ENCODE measurements around the gene CCSER1.
"Not testable (repeated sequence)": the region's sequence is repeated elsewhere in the genome, so short reads cannot be mapped to it uniquely, and the experiment has no call there.

The CCSER1 gene

GRCh38 chr4:90745176-90745575 is 618.0 kb downstream of the CCSER1 start:
- DNase-seq = no peak

- no peak for DNase-seq
These were observed 625.9 kb downstream of the CCSER1 start for GRCh38 chr4:90753068-90753467.

GRCh38 chr4:90757534-90758060 is 630.4 kb downstream of the CCSER1 start:
- peak; percentile 43 for DNase-seq

GRCh38 chr4:90760059-90760458 is 632.9 kb downstream of the CCSER1 start:
- DNase-seq = no peak

GRCh38 chr4:90766837-90767236 is 639.6 kb downstream of the CCSER1 start:
- DNase-seq = no peak

- no peak for DNase-seq
These were observed 642.1 kb downstream of the CCSER1 start for GRCh38 chr4:90769251-90769650.

GRCh38 chr4:90780193-90780592 is 653.0 kb downstream of the CCSER1 start:
- no peak for DNase-seq

GRCh38 chr4:90786602-90787001 is 659.4 kb downstream of the CCSER1 start:
- no peak for DNase-seq

GRCh38 chr4:90792696-90793095 is 665.5 kb downstream of the CCSER1 start:
- DNase-seq = no peak

GRCh38 chr4:90798948-90799347 is 671.8 kb downstream of the CCSER1 start:
- no peak for DNase-seq

- no peak for DNase-seq
These were observed 672.7 kb downstream of the CCSER1 start for GRCh38 chr4:90799895-90800294.

- DNase-seq = no peak
These were observed 688.4 kb downstream of the CCSER1 start for GRCh38 chr4:90815569-90815968.

- no peak for DNase-seq
These were observed 689.6 kb downstream of the CCSER1 start for GRCh38 chr4:90816754-90817153.

GRCh38 chr4:90824266-90825150 is 697.3 kb downstream of the CCSER1 start:
- DNase-seq = no peak

- DNase-seq = no peak
These were observed 698.7 kb downstream of the CCSER1 start for GRCh38 chr4:90825849-90826248.

GRCh38 chr4:90833706-90834105 is 706.5 kb downstream of the CCSER1 start:
- no peak for DNase-seq

GRCh38 chr4:90837241-90837640 is 710.0 kb downstream of the CCSER1 start:
- DNase-seq = no peak

- DNase-seq = not testable (repeated sequence)
These were observed 711.7 kb downstream of the CCSER1 start for GRCh38 chr4:90838859-90839258.

GRCh38 chr4:90840291-90840690 is 713.1 kb downstream of the CCSER1 start:
- no peak for DNase-seq

- DNase-seq = no peak
These were observed 713.6 kb downstream of the CCSER1 start for GRCh38 chr4:90840828-90841227.

GRCh38 chr4:90841676-90842075 is 714.5 kb downstream of the CCSER1 start:
- no peak for DNase-seq

- DNase-seq = no peak
These were observed 715.8 kb downstream of the CCSER1 start for GRCh38 chr4:90842960-90843359.

- DNase-seq = no peak
These were observed 717.0 kb downstream of the CCSER1 start for GRCh38 chr4:90844241-90844640.

- no peak for DNase-seq
These were observed 718.6 kb downstream of the CCSER1 start for GRCh38 chr4:90845777-90846176.

- peak; percentile 3 for DNase-seq
These were observed 725.0 kb downstream of the CCSER1 start for GRCh38 chr4:90852237-90852636.

All from DMS79 treated with DMSO at 0.1 percent for 48 hours (cell line).